D721Med (cell line): Measurements from ENCODE around the gene CEP78.

ENCODE experiments used
- DNase-seq: peaks from one replicate; pipeline ENCODE4 v3.0.0; 2011; ENCODE audit warnings: low spot score; ENCODE audit not compliant: insufficient read length
- FAIRE-seq: peaks from 2 replicates; lab custom pipeline; 2011; peaks lifted over from hg19 to GRCh38; lab: Jason Lieb, UNC
- TF ChIP-seq, protein P1 (sequence below): IDR thresholded peaks from 2 replicates; pipeline ENCODE4 v1.5.1; 2012; ENCODE audit warnings: mild to moderate bottlenecking, control low read depth; ENCODE audit not compliant: insufficient read depth; ENCODE audit errors: missing control alignments

The CEP78 gene

GRCh38 chr9:78314953-78315870 lies 79.3 kb downstream of the CEP78 start:
- no peak for FAIRE-seq
- DNase-seq: no peak
- TF ChIP-seq, protein P1, sequence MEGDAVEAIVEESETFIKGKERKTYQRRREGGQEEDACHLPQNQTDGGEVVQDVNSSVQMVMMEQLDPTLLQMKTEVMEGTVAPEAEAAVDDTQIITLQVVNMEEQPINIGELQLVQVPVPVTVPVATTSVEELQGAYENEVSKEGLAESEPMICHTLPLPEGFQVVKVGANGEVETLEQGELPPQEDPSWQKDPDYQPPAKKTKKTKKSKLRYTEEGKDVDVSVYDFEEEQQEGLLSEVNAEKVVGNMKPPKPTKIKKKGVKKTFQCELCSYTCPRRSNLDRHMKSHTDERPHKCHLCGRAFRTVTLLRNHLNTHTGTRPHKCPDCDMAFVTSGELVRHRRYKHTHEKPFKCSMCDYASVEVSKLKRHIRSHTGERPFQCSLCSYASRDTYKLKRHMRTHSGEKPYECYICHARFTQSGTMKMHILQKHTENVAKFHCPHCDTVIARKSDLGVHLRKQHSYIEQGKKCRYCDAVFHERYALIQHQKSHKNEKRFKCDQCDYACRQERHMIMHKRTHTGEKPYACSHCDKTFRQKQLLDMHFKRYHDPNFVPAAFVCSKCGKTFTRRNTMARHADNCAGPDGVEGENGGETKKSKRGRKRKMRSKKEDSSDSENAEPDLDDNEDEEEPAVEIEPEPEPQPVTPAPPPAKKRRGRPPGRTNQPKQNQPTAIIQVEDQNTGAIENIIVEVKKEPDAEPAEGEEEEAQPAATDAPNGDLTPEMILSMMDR: no peak

DNA sequence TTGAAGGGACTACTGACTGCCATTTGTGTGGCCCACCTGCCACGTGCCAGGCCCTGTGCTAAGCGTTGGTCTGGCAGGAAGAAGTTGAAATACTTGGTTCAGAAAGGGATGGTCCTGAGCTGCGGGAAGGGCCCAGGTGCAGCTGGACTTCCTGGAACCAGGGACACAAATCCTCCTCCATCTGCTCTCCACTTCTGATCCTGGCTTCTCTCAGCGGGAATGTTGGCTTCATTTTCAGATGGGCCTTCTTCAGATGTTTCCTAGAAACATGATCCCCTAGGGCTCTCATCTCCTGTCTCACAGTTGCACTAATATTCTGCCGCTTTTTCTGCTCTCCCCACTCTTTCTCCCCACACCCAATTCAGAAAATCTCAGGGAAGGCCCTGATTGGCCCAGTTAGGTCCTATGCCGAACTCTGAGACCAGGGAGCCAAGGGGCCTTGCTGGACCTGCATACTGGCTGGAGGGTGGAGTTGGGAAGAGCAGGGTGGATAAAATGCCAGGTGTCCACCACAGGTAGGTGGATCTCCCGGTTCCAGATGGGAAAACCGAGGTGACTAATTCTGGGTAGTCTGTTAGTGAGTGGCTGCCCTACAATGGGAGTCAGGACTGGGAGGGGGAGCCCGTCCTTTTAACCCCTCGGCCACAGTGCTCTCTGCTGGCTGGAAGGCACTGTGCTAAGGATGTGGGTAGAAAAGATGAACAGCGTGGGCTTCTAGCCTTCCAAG lies 80.5 kb downstream of the CEP78 start:
- FAIRE-seq (no peak), DNase-seq (no peak)
- TF ChIP-seq, protein P1: no peak

DNA sequence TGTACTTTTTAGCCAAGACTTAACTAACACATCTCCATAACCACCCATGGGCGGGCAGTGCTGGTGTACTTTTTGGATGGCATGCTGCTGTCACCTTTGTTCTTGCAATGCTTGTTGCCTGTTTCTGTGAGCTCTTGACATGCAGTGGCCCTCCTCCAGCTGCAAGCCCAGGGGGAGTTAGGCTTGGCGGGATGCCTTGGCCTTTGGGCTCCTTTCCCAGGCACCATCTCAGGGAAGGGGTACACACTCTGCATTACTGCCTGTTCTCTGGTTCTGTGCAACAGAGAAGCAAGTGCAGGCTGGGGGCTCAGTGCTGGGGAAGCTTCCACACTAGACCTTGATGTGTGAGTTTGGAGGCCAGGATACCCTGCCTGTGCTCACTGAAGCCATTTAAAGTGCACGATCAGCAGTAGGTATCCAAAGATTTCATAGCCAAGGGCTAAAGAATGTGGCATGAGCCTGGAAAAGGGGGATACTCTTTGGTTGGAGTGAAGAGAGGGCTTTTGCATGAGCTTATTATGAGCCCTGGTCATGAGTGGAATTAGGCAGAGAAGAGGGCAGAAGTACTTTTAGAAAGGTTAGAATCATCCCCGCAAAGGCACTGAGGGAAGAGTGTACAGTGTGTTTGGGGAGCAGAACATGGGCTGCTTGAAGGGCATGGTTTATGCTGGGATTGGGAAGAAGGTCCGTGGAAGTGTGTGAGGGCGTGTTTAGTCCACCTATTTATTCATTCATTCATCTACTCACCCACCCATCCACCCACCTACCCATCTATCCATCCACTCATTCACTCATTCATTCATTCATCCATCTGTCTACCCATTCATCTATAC lies 83.5 kb downstream of the CEP78 start:
- DNase-seq (no peak), FAIRE-seq (no peak)
- TF ChIP-seq, protein P1: no peak

DNA sequence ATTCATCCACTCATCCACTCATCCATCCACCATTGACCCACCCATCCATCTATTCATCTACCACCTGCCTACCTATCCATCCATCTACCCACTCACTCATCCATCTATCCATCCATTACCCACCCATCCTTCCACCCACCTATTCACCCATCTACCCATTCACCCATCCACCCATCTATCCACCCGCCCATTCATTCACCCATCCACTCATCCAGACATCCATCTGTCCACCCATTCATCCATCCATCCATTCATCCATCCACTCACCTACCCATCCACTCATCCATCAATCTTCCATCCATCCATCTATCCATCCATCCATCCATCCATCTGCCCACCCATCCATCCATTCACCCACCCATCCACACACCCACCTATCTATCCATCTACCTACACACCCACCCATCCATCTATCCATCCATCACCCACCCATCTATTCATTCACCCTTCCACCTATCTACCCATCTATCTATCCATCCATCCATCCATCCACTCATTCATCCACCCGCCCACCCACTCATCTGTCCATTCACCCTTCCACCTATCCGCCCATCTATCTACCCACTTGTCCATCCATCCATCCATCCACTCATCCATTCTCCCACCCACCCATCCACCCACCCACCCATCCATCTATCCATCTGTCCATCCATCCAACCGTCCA lies 84.3 kb downstream of the CEP78 start:
- FAIRE-seq (no peak), DNase-seq (no peak)
- TF ChIP-seq, protein P1: no peak

GRCh38 chr9:78320875-78321496 lies 85.1 kb downstream of the CEP78 start:
- DNase-seq: no peak
- TF ChIP-seq, protein P1: no peak
- no peak for FAIRE-seq

GRCh38 chr9:78321505-78321904 lies 85.6 kb downstream of the CEP78 start:
- TF ChIP-seq, protein P1: no peak
- FAIRE-seq: no peak
- DNase-seq: no peak
